HG03060 (cell line): ENCODE data around the gene TM7SF2.
A peak's percentile ranks its signal among the peaks of the same experiment; 100 is the strongest.

ENCODE experiments used
- ATAC-seq: cut with Tn5 transposase; IDR thresholded peaks from one replicate; pipeline ENCODE4 v1.9.1; 2021; ENCODE audit warnings: low read depth, moderate number of reproducible peaks; ENCODE audit not compliant: unreplicated experiment

TM7SF2 gene

DNA sequence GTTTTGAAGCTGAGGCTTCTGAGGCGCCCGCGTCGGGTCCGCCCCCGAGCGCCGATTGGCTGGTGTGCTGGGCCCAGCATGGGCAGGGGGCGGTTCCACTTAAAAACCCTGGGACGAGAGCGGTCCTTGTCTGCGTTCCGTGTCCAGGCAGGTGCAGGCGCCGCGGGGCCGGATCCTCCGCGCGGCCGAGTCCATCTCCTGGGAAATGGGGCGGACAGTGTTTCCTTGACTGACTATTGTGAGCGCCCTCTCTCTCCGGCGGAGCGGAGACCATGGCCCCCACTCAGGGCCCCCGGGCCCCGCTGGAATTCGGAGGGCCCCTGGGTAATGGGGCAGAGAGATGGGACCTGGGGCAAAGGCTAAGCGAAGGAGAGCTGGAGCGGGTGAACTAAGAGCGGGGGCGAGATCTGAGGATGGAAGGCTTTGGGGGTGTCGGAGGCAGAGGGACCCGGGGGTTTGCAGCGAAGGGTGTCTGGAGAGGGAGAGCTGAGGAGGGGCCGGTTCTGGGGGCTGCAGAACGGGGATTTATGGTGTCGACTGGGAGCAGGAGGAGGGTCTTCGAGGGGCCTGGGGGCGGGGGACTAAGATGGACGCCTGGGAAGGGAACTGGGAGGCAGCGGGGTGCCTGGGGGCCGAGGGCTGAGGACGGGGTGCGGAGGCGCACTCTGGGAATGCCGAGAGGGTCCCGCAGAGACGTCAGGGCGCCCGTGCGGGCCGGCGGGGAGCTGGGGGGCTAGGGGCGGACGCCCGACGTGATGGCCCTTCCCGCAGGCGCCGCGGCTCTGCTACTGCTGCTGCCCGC, at the start of gene TM7SF2:
Gene TM7SF2, plus strand, starts transcription at position 129 of the 802 bp plus-strand sequence. Its CDS starts 144 bp downstream, at position 273.
- peak; percentile 32 for ATAC-seq

DNA sequence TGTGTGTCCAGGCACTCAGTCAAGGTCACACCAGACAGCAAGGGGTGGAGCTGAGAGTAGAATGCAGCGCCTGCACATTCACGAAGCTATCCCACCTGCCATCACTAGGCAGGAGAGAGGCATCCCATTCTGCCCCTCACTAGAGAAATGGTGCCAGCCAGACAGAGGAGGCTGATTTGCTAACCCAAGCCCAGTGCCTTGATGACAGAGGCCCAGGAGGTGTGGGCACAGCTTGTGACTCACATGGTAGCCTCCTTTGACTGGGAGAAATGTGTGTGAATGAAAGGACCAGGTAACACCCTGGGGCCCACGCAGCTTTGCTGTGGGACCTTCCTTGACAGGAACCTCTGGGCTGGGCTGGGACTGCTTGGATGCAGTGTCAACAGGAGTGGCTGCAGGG, 48.1 kb upstream of the TM7SF2 start:
- no peak for ATAC-seq

DNA sequence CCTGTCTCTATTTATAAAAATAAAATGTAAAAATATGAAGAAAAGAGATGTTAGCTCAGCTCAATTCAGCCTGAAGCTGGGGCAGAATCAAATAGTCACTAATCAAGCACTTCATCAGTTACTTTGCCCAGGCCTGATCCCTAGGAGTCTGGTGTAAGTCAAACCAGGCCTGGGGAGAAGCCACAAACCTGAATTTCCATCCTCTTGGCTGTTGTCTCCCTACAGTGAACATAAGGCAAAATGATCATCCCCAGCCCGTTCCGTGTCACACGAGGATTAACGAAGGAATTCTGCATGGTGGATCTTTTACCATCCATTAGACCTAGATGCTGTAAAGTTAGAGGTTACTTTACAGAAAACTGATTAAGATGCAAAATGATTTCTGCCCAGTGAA, 46.8 kb upstream of the TM7SF2 start:
- no peak for ATAC-seq

DNA sequence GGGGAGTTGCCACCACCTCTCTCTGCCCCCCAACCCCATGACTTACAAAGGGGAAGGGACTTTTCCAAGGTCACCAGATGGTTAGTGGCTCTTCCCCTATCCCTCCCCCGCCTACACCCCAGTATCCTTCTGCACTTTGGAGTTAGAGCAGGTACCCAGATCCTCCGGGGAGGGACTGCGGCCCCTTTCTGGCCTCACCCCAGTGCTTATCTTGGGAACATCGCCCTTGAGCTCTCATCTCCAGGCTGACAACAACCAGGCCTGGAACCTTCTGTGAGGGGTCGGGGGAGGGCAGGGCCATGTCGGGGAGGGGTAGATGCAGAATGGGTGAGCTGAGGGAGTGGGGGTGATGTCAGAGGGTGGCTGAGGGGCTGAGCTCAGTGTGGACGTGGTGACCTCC, 45.8 kb upstream of the TM7SF2 start:
- ATAC-seq, result no peak

DNA sequence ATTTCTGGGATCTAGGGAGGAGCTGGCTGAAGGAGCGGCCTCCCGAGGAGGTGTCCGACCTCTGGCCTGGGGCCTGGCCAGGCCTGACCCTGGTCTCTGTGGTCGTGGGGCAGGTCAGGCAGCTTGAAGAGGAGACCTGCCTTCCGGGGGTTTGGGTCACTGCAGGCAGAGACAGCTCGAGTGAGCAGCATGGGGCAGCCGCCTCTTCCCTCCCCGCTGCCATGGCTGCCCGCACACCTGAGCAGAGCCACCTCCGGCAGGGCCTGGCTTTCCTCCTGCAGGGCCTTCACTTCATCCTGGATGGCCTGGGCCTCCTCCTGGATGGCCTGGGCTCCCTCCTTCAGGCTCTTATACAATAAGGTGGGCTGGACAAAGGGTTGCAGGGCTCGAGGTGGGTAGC, 45.4 kb upstream of the TM7SF2 start:
- no peak for ATAC-seq

DNA sequence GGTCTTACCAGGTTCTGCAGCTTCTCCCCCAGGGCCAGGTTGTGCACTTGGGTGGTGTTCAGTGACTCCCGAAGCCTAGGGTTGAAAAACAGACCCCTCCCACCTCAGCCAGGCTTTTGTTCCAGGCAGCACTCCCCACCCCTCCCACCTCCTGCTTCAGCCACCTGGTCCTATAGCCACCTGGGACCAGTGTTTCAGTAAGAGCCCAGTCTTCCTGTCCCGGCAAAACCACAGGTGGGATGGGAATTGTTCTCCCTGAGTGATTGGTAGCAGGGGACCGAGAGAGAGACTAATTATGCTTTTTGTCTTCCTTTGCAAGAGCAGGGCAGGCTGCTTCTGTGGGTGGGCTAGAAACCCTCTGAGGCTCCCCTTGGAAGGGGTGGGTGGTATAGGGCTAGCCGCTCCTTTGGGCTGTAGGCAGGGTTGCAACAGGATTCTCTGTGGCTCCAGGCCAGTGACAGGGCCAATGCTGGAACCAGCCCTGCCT, 44.8 kb upstream of the TM7SF2 start:
- no peak for ATAC-seq

DNA sequence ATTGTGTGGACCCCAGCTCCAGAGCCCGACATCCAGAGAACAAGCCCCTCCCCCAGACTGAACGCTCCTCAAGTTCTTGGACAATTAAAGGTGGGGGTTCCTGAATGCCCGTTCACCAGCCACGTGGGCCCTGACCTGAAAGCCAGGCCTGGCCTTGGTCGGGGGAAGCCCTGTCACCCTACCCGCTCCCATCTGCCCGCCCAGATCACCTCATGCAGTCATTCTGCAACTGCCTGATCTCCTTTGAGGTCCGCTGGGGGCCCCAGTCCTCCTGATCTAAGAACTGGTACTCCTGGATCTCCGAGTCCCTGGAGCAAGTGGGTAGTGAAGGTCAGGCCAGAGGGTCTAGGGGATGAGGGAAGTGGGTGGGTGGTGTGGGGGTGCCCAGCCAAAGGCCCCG, 44.2 kb upstream of the TM7SF2 start:
- ATAC-seq, result no peak

DNA sequence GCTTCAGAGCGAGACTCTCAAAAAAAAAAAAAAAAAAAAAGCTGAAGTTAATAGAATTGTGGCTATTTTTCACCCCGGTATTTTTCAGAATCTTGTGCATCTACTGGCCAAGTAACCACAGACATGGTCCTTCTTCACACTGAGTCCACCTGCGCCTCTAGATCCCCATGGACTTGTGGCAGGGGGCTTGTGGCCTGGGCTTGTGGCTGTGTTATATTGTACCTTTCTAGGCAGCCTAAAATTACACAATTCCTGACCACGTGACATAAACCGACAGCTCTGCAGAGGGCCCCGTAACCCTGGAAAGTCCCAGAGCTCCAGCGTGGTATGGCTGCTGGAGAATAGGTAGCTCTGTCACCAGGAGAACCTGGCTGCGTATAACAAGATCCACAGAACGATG, 42.5 kb upstream of the TM7SF2 start:
- no peak for ATAC-seq

DNA sequence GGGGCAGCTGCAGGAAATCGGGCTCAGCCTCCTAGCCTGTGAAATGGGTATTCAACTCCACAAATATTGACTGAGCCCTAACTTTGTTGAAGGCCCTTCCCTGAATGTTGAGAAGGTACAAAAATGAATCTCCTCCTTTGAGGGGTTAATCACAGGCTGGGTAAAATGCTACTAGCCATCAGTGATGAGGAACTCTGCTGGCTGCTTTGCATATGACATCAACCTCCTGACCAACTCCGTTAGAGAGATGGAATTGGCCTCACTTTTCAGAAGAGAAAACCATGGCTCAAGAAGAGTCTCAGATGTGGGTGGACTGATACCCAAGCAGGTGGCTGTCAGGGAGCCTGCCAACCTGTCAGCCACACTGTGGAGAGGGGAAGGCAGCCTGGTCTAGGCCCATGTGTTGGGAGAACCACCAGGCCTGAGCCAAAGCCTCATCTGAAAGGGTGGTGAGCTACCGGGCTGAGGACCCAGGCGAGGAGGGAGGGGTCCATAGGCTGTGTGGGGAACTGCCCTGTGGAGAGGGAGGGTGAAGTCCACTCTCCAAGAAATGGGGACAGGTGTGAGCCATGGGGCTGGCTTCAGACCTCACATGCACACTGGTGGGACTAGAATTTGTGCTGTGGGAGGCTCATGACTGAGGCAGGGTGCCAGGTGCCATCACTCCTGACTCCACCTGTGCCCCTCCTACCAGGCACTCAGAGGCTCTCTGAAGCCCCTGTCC, 39.6 kb upstream of the TM7SF2 start:
- ATAC-seq, result no peak

DNA sequence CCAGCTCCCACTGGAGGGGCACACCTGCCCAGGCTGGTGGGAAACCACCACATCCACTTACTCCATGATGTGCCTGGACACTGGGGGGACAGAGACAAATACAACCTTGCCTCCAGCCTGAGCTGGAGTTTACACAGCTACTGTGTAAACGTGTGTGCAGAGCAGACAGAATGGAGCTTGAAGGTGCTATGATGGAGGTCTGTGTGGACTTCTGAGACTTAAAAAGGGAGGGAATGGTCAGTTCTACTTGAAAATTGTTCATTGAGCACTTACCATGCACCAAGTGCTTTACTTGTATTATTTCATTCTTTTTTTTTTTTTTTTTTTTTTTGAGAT, 39.1 kb upstream of the TM7SF2 start:
- no peak for ATAC-seq

DNA sequence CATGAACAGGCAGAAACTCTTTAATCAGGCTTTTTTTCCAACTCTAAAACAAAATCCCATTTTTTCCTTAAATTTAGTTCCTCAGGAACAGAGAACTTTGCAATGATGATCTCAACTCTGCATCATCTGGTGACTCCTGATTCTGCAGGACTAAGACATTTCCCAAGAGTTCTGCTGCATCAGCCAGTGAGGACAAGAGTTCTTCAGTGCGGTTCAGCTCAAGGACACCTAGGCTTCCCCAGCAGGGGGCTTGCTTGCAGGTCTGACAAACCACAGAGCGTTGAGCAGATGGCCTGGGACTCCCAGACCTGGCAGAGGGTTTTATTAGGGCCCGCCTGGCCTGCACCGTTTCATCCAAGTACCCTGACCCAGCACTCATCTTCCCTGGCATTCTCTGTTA, 34.2 kb upstream of the TM7SF2 start:
- ATAC-seq, result no peak

DNA sequence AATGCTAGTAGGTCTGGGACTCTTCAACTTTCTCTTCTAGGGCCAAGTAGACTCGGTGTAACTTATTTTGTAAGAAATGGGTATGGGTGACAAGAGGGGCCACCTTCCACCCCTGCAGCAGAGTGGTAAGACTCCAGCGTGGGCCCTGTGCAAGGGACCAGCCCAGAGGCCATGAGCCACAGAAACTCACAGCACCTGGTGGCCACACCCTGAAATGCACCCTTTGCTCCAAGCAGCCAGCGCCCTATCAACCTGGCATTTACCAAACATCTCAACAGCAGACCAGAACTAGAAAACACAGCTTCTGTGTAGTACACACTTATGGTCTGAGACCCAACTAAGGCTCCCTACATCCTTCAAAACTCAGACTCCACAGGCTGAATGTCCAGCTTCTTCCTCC, 33.5 kb upstream of the TM7SF2 start:
- ATAC-seq, result no peak

DNA sequence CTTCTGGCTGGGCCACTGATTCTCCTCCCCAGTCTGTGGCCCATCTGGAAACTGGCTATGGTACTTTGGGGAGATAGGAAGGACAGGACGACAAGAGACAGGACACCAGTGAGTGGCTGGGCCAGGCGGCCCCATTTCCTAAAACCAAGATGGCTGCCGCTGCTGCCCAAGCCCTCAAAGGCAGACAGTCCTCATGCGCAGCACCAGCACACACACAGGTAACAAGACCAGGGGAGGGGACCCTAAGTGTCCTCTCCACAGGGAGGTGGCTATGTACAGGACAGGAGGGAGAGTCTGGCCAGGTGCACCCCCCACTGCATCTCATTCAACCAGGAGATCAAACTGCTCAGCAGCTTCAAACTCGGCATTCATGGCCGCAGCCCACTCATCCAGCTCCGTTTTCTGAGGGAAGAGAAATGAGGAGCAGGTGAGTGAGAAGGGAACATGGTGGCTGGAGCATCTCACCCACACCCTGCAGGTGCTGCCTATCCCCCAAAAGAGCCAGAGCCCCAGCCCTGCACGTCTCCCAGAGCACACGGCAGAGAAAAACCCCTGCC, 32.8 kb upstream of the TM7SF2 start:
- no peak for ATAC-seq

DNA sequence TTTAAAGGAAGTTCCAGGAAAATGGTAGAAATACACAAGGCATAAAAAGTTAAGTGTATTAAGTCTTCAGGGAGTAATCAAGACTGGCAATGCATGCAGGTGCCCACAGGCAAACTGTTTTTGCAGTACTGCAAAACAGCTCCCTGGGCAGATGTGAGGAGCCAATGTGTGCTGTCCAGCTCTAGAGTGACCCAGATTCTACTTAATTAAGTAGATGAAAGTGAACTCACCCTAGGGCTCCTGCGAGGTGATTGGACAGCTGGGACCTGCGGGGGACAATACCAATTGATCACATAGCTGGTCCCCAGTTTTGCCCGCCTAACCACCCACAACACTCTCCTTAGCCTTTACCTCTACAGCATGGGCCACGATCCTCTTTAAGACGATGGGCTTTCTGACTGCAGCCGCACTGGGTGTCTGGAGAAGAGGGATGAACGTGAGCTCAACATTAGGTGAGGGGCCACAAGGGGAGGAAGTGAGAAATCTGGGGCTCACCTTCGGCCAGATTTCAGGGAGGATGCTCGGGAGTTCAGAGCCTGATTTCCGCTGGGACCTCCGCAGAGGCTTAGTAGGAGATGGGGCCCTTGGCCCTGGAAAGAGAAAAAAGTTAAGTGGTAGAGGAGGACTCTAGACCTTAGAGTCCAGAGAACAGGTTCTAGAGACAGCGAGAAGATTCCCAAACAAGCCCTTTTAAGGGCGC, 28.4 kb upstream of the TM7SF2 start:
- peak; percentile 25 for ATAC-seq

DNA sequence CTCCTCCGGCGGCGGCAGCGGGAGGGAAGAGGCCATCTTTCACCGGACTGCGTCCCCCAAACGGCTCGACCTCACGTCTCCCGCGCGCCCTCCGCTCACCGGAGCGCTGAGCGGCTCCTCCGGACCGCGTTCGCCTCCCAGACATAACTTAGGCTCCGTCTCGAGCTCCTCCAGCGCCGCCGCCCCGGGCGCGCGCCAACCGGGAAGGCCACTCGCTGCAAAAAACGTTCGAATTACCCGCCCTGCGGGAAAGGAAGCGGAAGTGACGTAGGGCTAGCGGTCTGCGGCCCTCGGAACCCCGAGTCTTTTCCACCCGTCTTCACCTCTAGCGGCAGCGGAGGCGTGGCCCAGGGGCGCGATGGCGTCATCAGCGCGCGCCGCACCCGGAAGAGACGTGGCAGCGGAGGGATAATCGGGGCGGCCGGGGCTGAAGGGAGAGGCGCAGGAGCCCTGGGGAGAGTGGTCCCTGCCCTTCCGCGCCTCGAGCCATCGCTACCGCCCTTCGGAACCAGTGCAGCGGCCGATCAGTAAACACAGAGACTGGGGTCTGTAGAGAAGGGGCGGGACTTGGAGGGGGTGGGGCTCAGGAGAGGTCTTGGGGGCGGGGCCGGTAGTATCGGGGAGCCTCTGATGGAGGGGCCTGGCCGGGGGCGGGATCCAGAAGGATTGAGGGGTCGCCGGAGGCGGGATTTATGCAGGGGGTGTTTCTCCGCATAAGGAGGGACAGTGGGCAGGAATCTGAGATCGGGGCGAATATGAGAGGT, 27.7 kb upstream of the TM7SF2 start, which contains the start of the genes CDCA5 and ZFPL1:
Gene CDCA5, minus strand, starts transcription at position 207 of the 764 bp plus-strand sequence. Its CDS starts 62 bp downstream, at position 145.
Gene ZFPL1, plus strand, starts transcription at position 389 of the 764 bp plus-strand sequence. CDS start 477 bp downstream, outside the sequence.
- peak; percentile 77 for ATAC-seq

DNA sequence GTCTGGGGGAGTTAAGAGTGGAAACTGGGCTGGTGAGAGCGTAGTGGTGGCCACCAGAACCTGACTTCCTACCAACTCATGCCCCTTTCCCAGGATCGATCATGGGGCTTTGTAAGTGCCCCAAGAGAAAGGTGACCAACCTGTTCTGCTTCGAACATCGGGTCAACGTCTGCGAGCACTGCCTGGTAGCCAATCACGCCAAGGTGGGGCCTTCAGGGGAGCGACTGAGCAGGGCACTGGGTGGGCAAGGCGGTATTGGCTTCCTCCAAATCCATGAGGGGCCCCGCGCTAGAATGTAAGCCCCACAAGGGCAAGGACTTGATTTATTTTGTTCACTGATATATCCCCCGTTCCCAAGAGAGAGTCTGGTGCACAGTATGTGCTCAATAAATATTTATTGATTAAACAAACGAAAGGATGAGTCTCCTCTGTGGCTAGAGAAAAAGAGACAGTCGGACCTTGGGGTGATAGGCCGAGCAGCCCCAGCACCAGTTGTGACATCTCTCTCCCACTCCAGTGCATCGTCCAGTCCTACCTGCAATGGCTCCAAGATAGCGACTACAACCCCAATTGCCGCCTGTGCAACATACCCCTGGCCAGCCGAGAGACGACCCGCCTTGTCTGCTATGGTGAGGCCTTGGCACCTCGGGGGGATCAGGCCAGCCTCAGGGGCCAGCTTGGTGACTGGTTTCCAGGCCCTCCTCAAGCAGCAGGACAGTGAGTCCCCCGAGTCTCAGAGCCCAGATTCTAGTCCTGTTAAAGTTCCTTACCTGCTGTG, 26.9 kb upstream of the TM7SF2 start:
- no peak for ATAC-seq

DNA sequence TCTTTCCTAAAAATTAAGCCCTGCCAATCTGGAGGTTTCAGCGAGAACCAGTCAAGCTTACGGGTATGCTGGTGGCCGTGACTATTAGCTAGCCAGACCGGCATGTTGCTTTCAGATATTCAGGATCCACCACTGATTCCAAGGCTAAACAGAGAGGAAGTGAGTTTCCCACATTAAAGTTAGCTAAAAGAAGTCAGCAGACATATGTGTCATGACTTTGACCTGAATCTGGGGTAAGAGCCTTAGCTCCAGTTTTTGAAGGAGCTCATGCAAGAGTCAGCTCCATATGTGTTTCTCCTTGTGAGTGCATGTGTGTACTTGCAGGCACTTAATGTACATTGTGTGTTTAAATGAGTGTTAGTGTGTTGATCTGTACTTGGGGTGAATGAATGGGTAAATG, 26.2 kb upstream of the TM7SF2 start:
- no peak for ATAC-seq

DNA sequence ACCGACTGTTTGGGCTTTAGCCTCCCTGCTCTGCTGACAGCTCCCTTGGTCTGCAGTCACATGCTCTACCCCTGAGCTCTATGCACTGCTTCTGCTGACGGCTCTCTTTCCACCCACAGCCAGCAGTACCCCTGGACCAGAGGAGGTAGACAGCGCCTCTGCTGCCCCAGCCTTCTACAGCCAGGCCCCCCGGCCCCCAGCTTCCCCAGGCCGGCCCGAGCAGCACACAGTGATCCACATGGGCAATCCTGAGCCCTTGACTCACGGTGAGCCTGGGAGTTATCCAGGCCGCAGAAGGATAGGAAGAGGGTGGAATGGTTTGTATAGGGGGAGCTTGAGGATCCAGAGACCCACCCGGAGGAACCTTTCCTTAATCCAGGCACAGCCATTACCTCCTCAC, 24.9 kb upstream of the TM7SF2 start:
- no peak for ATAC-seq

DNA sequence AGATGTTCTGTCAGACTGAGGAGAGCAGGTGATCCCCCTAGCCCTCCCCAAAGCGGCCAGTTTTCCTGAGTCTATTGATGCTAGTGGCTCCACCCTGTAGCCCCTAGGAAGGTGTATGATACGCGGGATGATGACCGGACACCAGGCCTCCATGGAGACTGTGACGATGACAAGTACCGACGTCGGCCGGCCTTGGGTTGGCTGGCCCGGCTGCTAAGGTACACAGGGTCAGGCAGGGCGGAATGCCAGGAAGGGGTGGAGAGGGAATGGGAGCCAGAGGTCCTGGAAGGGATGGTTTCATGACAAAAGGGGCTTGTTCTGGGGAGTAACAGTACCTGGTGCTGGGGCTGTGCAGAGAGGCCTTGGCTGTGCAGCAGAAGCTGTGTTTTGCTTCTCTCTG, 24.5 kb upstream of the TM7SF2 start:
- no peak for ATAC-seq
